Measurements from ENCODE around the gene NAA80.
A peak's percentile ranks its signal among the peaks of the same experiment; 100 is the strongest.
"Not testable (repeated sequence)": the region's sequence is repeated elsewhere in the genome, so short reads cannot be mapped to it uniquely, and the experiment has no call there.

NAA80 gene

GRCh38 chr3:50292159-50293078, 6.8 kb downstream of the NAA80 start, which contains the start of gene IFRD2:
Gene IFRD2 (minus strand): TSS chr3:50292429. CDS start chr3:50292274, 155 bp downstream.
- DNase-seq (ENCODE audit: low read depth in 4 of 4, low spot score in 1 of 4): peak; percentile 81 to 94 (median 88)

GRCh38 chr3:50290161-50290641, 9.0 kb downstream of the NAA80 start:
- DNase-seq (ENCODE audit: low read depth in 4 of 4, low spot score in 1 of 4): no peak

GRCh38 chr3:50289130-50289529, 10.1 kb downstream of the NAA80 start:
- no peak for DNase-seq (ENCODE audit: low read depth in 4 of 4, low spot score in 1 of 4)

GRCh38 chr3:50288387-50289007, 10.7 kb downstream of the NAA80 start:
- no peak for DNase-seq (ENCODE audit: low read depth in 4 of 4, low spot score in 1 of 4)

GRCh38 chr3:50287262-50287661, 11.9 kb downstream of the NAA80 start:
- no peak for DNase-seq (ENCODE audit: low read depth in 4 of 4, low spot score in 1 of 4)

- no peak for DNase-seq (ENCODE audit: low read depth in 4 of 4, low spot score in 1 of 4)
Observed at GRCh38 chr3:50286322-50287227, 12.6 kb downstream of the NAA80 start.

- not testable (repeated sequence) for DNase-seq (ENCODE audit: low read depth in 4 of 4, low spot score in 1 of 4)
Observed at GRCh38 chr3:50284121-50284520, 15.1 kb downstream of the NAA80 start.

GRCh38 chr3:50279255-50280016, 19.8 kb downstream of the NAA80 start:
- DNase-seq (ENCODE audit: low read depth in 4 of 4, low spot score in 1 of 4): no peak

GRCh38 chr3:50278880-50279224, 20.4 kb downstream of the NAA80 start, which contains the start of gene LSMEM2:
Gene LSMEM2 (plus strand): TSS chr3:50279087. CDS start chr3:50279114, 27 bp downstream.
- no peak for DNase-seq (ENCODE audit: low read depth in 4 of 4, low spot score in 1 of 4)

- no peak for DNase-seq (ENCODE audit: low read depth in 4 of 4, low spot score in 1 of 4)
Observed at GRCh38 chr3:50278123-50278879, 20.9 kb downstream of the NAA80 start.

- no peak for DNase-seq (ENCODE audit: low read depth in 4 of 4, low spot score in 1 of 4)
Observed at GRCh38 chr3:50276762-50277101, 22.5 kb downstream of the NAA80 start.

GRCh38 chr3:50275996-50276761, 23.0 kb downstream of the NAA80 start:
- no peak for DNase-seq (ENCODE audit: low read depth in 4 of 4, low spot score in 1 of 4)

- DNase-seq (ENCODE audit: low read depth in 4 of 4, low spot score in 1 of 4): no peak
Observed at GRCh38 chr3:50275141-50275995, 23.8 kb downstream of the NAA80 start.

- peak; percentile 34 to 64 (median 50) for DNase-seq (ENCODE audit: low read depth in 4 of 4, low spot score in 1 of 4)
Observed at GRCh38 chr3:50274371-50275104, 24.7 kb downstream of the NAA80 start.

GRCh38 chr3:50273689-50274065, 25.5 kb downstream of the NAA80 start:
- no peak for DNase-seq (ENCODE audit: low read depth in 4 of 4, low spot score in 1 of 4)

GRCh38 chr3:50272911-50273688, 26.1 kb downstream of the NAA80 start:
- DNase-seq (ENCODE audit: low read depth in 4 of 4, low spot score in 1 of 4): peak; percentile 84 to 92 (median 87)

- not testable (repeated sequence) for DNase-seq (ENCODE audit: low read depth in 4 of 4, low spot score in 1 of 4)
Observed at GRCh38 chr3:50272538-50272910, 26.7 kb downstream of the NAA80 start.
